WERI-Rb-1 (cell line): ENCODE data around the gene CREG1.

Source experiments
- DNase-seq: peaks from one replicate; pipeline ENCODE4 v3.0.0-alpha.2; 2020
- H3K27ac ChIP-seq: fragments of 250-450 bp; sonication (Bioruptor Pico); 2 replicates; pipeline ENCODE4 v1.5.1; 2020; ENCODE audit warnings: mild to moderate bottlenecking, moderate library complexity
- H3K27me3 ChIP-seq: fragments of 250-450 bp; sonication (Bioruptor Pico); 2 replicates; pipeline ENCODE4 v1.5.1; 2021; ENCODE audit warnings: mild to moderate bottlenecking, low read depth, moderate library complexity; ENCODE audit not compliant: insufficient read depth, severe bottlenecking
- H3K36me3 ChIP-seq: fragments of 250-450 bp; sonication (Bioruptor Pico); 2 replicates; pipeline ENCODE4 v1.5.1; 2020; ENCODE audit warnings: mild to moderate bottlenecking, moderate library complexity
- H3K4me3 ChIP-seq: 2 replicates; pipeline ENCODE4 v1.5.1; 2011; ENCODE audit warnings: low read depth, mild to moderate bottlenecking, control low read depth, low read length
- H3K9me3 ChIP-seq: fragments of 250-450 bp; sonication (Bioruptor Pico); 2 replicates; pipeline ENCODE4 v1.5.1; 2021; ENCODE audit warnings: mild to moderate bottlenecking, moderate library complexity; ENCODE audit not compliant: severe bottlenecking
- TF ChIP-seq, protein P1 (sequence below): IDR thresholded peaks from 2 replicates; pipeline ENCODE4 v1.5.1; 2011; ENCODE audit warnings: low read depth, mild to moderate bottlenecking, control low read depth, inconsistent platforms, low read length

CREG1 gene

DNA sequence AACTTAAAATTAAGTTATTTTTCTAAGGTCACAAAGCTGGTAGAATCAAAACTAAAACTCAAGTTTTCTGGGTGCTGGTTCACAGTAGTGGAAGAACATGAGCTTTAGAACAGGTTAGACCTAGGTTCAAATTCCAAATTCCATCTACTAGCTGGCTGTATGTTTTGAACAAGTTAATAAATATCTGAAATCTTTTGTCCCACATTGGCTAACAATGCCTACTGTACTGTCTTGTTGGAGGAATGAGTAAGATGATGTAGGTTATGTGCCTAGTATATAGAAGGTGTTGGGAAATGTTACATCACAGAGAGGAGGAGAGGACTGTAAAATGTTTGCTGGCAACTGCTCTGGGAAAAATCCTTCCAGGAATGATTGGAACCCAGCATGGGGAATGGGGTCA is 21.2 kb downstream of the CREG1 start:
- Histone ChIP-seq H3K9me3 (no peaks in the 10 kb centered on the region), H3K27me3 (no peaks in the 10 kb centered on the region), H3K4me3 (no peak overlapping the region), H3K36me3 (no peaks in the 10 kb centered on the region), H3K27ac (no peak overlapping the region)
- DNase-seq, result no peak
- TF ChIP-seq, protein P1, sequence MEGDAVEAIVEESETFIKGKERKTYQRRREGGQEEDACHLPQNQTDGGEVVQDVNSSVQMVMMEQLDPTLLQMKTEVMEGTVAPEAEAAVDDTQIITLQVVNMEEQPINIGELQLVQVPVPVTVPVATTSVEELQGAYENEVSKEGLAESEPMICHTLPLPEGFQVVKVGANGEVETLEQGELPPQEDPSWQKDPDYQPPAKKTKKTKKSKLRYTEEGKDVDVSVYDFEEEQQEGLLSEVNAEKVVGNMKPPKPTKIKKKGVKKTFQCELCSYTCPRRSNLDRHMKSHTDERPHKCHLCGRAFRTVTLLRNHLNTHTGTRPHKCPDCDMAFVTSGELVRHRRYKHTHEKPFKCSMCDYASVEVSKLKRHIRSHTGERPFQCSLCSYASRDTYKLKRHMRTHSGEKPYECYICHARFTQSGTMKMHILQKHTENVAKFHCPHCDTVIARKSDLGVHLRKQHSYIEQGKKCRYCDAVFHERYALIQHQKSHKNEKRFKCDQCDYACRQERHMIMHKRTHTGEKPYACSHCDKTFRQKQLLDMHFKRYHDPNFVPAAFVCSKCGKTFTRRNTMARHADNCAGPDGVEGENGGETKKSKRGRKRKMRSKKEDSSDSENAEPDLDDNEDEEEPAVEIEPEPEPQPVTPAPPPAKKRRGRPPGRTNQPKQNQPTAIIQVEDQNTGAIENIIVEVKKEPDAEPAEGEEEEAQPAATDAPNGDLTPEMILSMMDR, result no peak

DNA sequence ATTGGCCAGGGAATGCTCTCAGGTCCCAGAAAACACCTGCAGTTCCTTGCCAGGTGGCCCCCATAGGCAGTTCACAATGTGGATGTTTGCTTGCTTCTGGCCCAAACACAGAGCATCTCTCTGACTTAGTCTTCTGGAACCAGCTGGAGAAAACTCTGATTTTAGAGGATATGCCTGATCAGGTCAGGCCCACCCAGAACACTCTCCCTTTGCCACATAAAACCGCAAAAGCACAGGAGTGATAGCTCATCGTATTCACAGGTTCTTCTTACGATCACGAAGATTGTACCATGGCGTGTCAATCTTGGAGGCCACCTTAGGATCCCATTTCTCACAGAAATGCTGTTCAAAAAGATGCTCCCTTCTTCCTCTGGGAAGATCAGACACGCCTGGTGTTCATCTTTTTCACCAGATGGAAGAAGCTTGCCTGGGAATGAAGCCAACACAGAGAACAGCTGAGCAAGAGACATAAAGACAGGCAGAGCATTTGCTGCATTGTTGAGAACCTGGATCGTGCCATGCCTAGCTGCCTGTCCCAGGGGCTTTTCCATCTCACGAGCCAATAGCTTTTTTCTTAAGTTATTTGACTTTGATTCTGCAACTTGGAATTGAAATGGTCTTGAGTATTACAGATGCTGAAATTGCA is 23.6 kb downstream of the CREG1 start:
- H3K36me3 ChIP-seq, result no peaks in the 10 kb centered on the region
- no peaks in the 10 kb centered on the region for H3K9me3 ChIP-seq
- no peak for DNase-seq
- H3K27ac ChIP-seq, result no peak overlapping the region
- no peaks in the 10 kb centered on the region for H3K27me3 ChIP-seq
- TF ChIP-seq, protein P1, result no peak
- no peak overlapping the region for H3K4me3 ChIP-seq

DNA sequence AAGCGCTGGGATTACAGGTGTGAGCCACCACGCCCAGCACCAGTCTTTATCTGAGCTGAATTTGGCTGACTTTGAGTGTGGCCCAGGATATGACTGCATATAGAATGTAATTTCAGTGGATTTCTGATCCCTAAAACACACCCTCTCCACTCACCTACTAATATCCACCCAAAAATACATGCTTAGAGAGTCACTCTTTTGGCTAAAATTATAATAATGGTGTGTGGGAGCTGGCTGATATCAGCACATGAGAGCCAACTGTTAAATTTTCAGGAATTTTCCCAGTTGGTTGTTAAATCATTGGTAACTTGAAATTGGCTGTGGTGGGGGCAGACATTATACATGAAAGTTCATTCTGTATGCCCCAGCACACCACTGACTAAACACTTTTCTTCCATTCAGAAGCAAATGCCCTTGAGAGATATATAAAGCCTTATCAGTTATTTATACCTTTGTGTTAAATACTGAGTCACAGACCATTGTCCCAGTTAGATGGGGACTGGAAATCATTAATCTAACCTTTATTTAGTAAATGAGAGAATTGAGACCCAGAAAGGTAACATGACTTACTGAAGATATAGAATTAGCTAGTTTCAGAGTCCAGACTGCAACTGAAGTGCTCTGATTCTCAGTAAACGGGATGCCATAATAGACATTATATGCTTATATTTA is 25.4 kb downstream of the CREG1 start:
- TF ChIP-seq, protein P1, result no peak
- Histone ChIP-seq H3K27me3 (no peaks in the 10 kb centered on the region), H3K4me3 (no peak overlapping the region), H3K36me3 (no peaks in the 10 kb centered on the region), H3K27ac (no peak overlapping the region), H3K9me3 (no peaks in the 10 kb centered on the region)
- DNase-seq, result no peak

DNA sequence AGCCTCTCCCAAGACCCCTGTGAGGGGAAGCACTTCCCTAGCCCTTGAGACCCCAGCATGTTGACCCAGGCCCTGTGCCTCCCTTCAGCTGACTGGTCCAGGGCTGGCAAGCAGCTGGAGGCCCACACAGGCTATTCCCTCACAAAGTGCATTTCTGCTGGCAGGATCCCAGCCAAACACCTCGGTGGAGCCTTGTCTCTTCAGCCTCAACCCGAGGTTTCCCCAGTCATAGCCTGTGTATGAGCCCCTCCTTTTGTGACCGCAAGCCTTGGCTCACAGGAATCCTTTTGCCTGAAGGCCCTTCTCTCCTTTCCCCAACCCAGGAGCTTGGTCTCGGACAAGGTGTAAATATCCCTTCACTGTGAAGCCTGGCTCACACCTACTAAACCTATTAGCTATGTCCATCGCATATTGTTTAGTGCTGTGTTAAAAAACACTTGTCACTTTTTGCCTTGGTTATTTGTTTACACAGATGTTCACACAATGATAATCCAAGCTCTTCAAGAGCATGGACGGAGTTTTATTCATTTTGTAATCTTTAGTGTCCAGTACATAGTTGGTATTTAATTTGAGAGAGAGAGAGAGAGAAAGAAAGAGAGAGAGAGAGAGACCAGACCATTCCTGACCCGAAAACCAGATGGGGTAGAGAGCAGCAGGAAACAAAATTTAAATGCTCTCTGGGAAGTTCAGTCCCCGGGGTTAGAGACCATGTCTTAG is 26.7 kb downstream of the CREG1 start:
- H3K27ac ChIP-seq, result no peak overlapping the region
- TF ChIP-seq, protein P1, result no peak
- H3K27me3 ChIP-seq, result no peaks in the 10 kb centered on the region

DNA sequence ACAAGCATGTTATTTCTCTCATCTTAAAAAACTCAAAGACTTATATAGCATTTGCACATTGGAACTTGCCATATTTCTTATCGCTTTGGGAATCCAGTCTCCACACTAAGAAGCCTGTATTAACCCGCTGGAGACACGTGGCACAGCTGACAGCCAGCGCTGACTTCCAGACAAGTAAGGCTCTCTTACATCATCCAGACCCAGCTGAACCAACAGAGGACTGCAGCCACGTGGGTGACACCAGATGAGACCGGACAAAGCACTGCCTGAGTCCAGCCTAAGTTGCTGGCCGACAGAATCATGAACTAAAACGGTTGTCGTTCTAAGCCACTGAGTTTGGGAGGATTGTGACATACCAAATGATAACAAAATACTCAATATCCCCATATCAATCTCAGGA is 28.9 kb downstream of the CREG1 start:
- H3K9me3 ChIP-seq, result no peaks in the 10 kb centered on the region
- TF ChIP-seq, protein P1, result no peak
- no peaks in the 10 kb centered on the region for H3K27me3 ChIP-seq
- H3K36me3 ChIP-seq, result no peaks in the 10 kb centered on the region
- no peak overlapping the region for H3K4me3 ChIP-seq
- DNase-seq, result no peak
- no peak overlapping the region for H3K27ac ChIP-seq

More for the DNA sequence above, 26.7 kb downstream of the CREG1 start:
- Histone ChIP-seq H3K36me3 (no peaks in the 10 kb centered on the region), H3K9me3 (no peaks in the 10 kb centered on the region), H3K4me3 (no peak overlapping the region)
- DNase-seq, result no peak
